ENCODE results near the gene G6PC1.

DNA sequence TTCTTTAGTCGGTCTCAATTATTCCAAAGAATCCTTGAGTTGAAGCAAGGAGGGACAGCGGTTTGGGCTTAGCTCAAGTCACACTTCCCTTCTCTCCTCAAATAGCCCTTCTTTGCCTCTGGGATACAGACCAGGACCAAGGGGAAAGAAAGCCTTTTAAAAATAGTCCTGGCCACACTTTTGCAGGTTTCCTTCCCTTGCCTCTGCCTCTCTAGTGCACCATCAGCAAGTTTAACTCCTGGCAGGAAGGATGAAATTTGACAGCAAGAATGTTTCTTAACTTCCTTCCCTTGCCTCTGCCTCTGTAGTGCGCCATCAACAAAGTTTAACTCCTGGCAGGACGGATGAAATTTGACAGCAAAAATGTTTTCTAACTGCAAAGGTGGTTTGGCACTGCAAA is 7.2 kb upstream of the G6PC1 start:
- no peak for TF ChIP-seq POLR2A (IDR thresholded peaks at IDR 0.05)
- TF ChIP-seq, protein P1, sequence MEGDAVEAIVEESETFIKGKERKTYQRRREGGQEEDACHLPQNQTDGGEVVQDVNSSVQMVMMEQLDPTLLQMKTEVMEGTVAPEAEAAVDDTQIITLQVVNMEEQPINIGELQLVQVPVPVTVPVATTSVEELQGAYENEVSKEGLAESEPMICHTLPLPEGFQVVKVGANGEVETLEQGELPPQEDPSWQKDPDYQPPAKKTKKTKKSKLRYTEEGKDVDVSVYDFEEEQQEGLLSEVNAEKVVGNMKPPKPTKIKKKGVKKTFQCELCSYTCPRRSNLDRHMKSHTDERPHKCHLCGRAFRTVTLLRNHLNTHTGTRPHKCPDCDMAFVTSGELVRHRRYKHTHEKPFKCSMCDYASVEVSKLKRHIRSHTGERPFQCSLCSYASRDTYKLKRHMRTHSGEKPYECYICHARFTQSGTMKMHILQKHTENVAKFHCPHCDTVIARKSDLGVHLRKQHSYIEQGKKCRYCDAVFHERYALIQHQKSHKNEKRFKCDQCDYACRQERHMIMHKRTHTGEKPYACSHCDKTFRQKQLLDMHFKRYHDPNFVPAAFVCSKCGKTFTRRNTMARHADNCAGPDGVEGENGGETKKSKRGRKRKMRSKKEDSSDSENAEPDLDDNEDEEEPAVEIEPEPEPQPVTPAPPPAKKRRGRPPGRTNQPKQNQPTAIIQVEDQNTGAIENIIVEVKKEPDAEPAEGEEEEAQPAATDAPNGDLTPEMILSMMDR (IDR thresholded peaks at IDR 0.05): no peak
- no peak for TF ChIP-seq POLR2AphosphoS5 (IDR thresholded peaks at IDR 0.05; ENCODE audit: insufficient read depth in 1 of 2, low read depth in 1 of 2)
